NCI-H128 (cell line): ENCODE data around the gene IRF2.

Experiments
- DNase-seq: peaks from one replicate; lab custom pipeline; 2025; ENCODE audit not compliant: unreplicated experiment; lab: John Stamatoyannopoulos, UW

Gene IRF2

DNA sequence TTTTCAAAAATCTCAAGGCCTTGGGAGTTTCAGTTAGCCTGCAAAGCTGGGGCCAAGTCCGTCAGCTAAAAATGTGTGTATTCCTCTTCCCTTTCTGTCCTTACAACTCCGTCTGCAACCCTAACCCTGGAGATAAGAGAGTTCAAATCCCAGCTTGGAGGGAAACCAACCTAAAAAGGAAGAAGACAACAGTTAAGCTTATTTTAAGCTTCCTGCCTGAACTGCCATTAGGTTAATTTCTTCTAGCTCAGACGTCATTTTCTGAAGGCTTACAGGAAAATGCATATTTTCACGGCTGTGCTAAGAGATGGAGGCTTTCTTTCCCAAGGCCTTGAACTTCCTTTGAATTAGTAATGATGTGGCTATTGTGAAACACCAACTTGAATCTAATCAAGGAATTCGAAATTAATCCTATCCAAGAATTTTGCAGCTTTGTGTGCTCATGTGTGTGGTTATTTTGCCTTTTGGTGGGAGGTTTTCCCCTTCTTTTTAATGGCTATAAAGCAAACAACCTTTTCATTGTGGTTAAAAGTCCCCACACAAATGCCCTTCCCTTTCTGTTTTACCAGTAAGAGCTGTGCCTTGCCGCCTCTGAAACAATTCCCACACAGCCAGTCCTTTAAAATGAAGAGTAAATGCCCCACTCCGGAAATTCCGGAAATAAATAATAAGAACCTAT lies 103.5 kb downstream of the IRF2 start:
- no peak for DNase-seq

DNA sequence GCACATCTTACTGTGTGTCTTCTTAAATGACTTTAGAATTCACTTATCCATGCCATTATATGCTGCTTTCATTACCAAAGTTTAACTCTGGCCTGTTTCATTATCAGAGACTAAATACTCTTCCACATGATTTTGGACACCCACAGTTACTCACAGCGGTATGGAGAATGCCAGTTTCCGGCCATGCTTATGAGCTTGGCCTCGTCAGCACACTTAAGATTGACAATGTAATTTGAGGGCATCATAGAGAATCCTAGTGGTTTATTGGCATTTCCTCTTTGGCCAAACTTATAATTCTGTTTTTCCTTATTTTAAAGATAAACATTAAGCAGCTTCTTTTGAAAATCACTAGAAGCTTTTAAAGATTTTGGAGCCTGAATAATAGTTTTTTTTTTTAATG lies 104.5 kb downstream of the IRF2 start:
- DNase-seq = no peak

DNA sequence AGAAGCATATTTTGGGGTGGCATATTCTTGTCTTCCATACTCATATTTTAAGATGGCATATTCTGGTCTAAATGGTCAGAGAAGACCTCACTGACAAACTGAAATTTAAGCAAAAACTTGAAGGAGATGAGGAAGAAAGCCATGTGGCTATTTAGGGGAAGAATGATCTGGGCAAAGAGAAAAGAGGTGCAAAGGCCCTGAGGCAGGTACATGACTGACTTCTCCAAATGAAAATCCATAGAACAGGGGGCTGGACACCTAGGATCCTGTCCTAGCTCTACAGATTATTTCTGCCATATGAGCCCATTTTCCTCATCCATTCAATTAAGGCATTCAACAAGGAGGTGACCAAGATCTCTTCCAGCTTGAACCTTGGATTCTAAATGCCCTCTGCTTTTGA lies 105.6 kb downstream of the IRF2 start:
- no peak for DNase-seq

DNA sequence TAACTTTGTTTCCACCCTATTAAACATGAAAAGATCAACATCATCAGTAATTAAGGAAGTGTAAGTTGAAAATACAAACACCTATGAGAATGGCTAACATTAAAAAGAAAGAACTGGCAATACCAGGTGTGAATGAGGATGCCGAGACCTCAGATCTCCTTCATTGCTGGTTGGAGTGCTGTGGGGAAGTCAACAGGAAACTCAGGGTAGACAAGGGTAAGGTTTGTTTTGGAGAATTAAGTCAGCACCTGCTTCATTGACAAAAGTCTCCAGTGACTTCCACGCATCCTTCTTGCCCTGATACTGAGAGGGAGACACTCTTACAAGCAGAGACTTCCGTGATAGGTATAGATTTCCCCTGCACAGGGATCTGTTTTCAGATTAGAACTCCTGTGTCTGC lies 106.1 kb downstream of the IRF2 start:
- no peak for DNase-seq

DNA sequence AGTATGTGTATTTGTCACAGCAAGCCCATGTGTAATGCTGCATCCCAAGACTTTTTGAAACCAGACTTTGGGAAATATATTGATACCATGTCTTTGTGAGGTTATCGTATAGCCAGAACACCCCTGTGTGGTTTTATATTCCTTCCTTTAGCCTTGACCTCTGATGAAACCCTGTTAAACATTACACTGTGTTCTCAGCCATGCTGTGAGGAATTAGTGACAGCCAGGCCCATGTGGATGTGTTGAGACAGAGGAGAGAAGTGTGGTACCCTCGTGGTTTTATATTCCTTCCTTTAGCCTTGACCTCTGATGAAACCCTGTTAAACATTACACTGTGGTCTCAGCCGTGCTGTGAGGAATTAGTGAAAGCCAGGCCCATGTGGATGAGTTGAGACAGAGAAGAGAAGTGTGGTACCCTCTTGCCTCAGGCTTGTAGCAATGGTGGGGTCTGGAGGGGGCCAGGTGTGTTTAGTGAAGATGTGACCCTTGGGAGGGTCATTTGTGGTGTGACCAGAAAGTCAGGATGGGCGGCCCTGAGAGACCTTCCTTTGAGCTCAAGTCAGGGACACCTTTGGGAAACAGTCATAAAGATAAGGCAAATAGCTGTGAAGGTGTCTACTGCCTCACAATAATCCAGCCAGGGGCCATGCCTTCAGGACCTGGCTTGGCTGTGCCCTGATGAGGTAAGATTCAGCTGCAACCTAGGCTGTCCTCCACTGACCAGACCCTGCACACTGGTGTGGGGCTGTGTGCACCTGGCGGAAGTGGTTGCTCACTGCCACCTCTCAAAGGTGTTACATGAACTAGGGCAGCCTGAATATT lies 110.0 kb downstream of the IRF2 start:
- DNase-seq = no peak

DNA sequence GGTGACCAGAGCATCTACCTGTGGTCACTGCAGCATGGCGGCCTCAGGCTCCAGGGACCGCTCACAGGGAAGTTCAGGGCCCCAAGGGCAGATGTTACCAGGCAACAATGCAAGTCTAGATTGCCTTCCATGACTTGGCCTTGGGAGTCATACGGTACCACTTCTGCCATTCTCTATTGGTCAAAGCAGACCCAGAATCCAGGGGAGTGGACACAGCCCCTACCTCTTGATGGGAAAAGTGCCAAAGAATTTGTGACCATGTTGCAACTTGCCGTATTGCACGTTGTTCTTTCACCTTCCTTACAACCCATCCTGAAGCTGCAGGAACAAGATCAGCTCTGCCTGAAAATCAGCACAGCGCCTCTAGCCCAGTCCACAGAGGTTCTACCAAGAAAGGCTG lies 111.1 kb downstream of the IRF2 start:
- DNase-seq = no peak

DNA sequence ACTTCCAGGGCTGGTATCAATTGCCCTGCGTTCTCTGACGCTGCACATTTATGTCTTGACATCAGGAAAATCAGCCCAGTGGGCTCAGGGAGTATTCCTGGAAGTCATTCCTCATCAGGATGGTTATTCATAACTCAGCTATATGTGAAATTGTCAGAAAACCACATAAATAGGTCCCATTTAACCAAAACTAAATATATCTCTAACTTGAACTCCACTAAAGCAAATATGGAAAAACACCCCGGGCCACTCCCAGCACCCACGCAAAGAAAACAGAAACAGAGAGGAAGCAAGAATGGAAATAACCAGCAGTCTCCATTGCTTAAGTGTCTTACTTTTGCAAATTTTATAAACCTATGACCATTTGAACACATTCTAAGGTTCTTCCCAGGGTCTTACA lies 112.0 kb downstream of the IRF2 start:
- DNase-seq = no peak

DNA sequence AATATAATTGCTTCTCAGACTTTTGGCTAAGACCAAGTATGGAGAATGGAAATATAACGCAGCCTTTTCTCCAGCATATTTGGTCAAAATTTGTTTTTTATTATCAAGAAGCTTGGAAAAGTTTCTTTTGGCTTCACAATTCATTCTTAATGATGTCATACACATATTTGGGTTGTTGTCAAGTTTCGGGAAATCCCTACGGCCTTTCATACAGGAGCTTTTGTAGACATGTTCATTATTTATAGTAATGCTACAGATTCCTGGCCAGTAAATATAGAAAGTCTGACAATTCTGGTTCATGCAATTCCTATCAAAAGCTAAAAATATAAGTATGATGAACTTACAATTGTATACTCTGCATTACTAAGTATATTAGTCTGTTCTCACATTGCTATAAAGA lies 112.9 kb downstream of the IRF2 start:
- no peak for DNase-seq

DNA sequence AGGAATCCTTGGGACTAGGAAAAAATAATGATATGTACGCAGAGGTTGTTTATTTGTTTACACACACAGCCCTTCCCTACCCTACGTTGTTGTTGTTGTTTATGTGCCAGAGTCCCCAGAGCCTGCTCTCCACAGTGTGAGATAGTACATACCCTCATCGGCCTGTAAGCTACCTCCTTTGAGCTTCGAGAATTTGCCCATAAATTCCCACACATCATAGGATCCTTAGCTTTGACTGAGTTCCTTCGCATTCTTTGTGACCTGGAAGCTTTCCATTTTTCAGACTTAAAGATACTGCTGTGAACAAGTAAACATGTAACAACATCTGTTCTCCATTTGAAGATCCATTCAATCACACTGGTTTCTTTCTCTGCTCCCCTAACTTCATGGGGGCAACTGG lies 114.5 kb downstream of the IRF2 start:
- DNase-seq = no peak

DNA sequence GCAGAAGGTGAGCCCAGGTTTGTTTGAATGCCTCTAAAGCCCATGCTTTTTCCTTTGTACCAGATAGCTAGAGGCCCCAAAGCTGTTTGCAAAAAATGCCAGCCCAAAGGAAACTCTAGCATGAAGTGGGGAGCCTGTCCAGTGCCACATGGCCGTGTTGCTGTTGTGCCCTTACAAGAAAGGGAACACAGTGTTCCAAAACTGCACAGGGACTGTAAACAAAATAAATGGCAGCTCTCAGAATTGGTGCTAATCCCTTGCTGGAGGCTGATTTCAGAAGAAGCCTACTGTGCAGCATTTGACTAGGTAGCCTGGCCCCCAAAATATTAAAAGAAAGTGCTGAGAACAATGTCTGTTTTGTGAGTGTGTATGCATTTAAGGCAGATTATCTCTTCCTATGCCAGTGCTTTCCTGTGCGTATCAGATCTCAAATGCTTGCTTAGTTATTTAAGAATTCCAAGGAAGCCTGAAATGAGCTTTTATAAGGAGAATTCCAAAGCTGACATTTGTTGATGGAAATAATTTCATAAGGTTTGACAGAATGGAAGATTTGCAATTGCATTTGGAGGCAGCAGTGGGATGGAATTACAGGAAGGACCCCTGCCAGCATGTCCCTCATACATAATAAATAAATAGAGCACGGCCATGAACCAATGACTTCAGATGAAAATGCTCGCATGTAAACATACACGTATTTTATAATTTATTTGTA lies 115.7 kb downstream of the IRF2 start:
- DNase-seq = no peak

DNA sequence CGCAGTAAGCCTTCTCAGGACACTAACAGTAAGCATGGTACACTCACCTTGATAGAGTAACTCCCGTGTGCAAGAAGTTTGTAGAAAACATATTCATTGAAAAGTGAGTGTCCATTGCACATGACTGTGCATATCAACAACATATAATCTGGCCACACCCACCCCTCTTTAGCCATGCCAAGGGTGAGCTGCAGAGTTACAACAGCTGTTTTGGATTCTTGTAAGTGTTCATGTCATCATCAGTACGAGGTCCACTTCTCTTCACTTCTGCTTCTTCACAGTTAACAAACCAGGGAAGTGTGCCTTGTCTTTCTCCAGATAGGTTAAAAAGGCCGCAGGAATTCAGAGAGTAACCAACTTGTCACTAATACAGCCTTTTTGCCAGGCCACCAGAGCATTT lies 116.6 kb downstream of the IRF2 start:
- DNase-seq = no peak

DNA sequence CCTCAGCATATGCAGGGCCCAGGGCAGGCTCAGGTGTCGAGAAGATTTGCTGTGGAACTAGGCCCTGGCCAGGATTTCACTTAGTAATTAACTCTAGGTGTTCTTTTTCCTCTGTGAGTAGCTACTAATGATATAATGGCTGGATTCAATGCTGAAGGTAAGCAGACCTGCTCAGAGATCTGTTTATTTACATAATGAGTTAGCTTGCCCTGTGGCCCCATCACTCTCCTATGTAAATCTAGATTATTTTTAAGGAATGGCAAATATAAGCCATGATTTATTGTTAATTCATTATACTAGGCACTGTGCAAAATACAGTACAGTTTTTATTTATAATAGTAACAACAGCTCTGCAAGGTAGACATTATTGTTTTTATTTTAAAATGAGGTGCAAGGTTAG lies 117.2 kb downstream of the IRF2 start:
- DNase-seq = no peak

DNA sequence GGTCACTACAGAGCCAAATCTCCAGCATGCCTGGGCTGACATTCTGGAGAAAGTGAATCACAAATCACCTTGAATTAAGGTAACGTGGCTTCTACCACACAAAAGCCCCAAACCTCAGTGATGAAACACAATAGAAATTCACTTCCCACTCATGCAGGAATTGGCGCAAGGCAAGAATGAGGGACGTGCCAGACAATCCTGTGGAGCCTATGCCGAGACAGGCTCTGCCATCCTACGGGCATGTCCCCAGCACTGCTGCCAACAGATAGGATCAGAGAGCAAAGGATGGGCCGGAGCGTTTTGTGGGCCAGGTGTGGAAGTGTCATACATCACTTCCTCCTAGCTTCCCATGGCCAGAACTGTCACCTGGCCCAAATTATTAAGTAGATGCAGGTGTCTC lies 118.0 kb downstream of the IRF2 start:
- no peak for DNase-seq

DNA sequence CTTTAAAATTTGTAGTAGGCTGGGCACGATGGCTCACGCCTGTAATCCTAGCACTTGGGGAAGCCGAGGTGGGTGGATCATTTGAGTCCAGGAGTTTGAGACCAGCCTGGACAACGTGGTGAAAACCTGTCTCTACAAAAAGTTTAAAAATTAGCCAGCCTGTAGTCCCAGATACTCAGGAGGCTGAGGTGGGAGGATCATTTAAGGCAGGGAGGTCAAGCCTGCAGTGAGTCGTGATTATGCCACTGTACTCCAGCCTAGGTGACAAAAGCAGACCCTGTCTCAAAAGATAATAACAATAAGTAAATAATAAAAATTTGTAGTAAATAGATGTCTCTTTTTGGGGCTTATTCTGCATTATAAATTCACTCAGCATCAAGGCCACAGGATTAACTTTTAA lies 118.5 kb downstream of the IRF2 start:
- no peak for DNase-seq

DNA sequence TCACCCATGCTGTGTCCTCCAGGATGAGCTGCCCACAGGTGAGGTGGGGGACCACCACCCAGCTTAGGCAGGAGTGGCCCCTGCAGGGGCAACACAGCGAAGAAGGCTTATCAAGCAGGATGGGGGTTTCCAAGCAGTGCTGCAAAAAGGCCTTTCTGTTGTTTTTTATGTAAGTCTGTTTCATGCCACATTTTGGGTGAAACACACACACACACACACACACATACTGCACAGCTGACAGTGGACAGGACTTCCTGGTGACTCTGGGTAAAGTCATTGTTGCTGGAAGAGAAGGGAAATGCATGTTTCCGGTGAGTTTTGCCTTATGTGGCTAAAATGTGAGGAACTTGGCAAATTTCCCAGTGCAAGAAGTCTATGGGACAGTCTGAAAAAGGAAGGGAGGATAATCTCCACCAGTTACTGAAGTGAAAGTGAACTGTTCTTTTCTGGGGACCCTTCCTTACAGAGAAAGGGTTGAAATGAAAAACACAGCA lies 119.2 kb downstream of the IRF2 start:
- DNase-seq = no peak

DNA sequence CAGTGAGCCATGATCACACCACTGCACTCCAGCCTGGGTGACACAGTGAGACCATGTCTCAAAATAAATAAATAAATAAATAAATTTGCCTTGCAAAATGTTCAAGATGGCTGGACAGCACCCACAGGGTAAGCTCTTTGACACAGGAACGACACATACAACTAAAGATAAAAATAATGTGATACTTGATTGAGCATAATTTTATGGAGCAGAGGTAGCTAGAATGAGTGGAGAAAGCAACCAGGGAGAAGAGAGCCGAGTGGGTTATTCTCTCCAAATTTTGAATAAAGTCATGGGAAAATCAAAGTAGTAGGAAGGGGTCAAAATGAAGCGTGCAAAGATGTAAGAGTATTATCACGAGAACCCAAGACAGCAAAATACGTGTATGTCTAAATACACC lies 121.5 kb downstream of the IRF2 start:
- DNase-seq = no peak

DNA sequence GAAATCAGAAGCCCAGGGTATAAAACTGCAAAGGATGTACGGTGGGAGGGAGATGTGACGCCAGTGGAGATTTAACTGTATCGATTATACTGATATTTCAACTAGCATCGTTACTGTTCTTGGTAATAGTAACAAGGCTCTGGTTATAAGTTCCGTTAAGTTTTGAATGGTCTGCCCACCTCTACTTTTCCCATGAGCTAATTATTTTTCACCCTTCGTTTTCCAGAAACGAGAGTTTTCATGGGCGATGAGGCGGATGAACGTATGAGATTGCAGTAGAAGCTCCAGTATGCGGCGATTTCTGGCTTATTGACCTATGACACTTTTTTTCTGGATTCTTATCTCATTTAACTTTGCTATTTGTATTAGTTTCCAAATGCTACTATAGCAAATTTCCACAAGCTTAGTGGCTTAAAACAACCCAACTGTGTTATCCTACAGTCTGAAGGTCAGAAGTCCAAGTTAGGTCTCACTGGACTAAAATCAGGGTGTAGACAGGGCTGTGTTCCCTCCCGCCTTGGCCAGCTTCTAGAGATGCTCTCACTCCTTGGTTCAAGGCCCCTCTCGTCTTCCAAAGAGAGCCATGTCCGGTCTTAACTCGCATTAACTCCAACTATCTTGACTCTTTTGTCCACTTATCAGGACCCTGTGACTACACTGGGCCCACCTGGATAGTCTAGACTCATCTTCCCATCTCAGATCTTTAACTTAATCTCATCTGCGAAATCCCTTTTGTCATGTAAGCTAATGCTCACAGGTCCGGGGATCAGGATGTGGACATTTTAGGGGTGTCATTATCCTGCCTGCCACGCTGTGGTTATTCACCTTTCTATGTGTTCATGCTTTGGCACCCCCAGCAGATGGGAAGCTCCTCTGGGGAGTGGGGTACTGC lies 122.5 kb downstream of the IRF2 start:
- no peak for DNase-seq

DNA sequence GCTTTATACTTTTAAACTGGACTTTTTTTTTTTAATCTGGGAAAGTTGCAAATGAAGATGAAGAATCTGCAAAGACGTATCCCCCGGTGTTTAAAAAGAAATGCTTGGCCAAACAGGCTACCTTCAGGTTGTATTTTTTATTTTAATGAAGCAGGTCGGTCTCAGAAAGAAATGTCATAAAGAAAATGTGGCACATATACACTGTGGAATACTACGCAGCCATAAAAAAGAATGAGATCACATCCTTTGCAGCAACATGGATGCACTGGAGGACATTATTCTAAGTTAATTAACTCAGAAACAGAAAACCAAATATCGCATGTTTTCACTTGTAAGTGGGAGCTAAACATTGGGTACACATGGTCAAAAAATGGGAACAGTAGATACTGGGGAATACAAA lies 123.4 kb downstream of the IRF2 start:
- DNase-seq = no peak

DNA sequence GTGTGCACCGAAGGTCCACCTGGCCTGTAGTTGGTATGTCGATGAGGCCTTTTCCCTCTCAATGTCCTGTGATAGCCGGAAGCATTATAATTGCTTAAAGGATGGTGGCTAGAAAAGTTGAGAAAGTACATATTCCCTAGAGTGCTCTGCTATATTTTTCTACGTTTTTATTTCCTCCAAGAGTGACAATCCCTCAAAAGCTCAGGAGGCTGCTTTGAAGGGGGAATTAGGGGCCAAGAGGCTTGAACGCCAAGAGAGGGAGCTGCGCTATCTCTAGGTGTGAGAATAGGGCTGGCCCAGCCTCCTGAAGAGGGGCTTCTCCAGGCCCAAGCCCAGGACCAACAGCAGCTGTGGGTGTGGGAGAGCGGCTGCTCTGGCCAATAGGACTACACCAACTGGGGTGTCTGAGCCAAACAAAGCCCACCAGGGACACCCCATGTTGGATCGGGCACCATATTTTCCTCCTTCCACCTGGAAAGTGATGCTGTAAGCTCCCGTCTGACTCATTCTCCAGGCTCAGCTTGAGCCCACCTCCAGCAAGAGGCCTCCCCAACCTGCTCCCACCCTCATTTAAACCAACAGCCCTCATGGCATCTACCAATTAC lies 124.0 kb downstream of the IRF2 start:
- no peak for DNase-seq

DNA sequence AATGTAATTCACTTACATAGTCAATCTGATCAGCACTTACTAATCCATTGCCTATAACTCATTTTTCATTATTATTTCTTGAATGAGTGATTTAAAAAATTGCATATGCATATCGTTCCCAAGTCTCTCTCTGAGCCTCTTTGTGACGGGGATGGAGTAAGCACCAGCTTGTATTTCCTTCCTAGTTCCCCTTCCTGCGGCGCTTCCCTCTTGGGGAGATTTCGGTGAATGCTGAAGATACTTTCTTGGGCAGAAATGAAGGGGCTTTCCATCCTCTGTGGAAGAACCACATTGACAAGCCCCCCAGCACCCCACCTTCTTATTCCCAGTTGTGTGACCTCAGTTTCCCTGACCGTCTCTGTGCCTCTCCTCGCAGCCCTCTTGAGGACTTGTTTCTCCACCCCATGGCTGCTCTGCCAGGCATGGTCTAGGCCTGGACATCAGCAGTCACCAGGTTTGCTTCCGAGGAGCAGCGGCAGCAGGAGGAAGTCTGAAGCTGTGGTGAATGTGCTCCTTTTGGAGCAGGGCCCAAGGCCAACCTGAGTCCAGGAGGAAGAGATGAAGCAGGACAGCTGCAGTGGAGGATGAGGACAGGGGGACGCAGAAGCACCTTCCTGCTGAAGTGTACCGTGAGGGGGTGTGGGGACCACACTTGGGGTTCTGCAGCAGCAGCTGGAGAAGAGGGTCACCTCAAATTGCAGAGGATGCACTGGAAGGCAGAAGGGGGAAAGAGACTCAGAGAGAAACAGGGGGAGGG lies 124.9 kb downstream of the IRF2 start:
- no peak for DNase-seq
